ENCODE measurements around the gene SMIM24.

DNA sequence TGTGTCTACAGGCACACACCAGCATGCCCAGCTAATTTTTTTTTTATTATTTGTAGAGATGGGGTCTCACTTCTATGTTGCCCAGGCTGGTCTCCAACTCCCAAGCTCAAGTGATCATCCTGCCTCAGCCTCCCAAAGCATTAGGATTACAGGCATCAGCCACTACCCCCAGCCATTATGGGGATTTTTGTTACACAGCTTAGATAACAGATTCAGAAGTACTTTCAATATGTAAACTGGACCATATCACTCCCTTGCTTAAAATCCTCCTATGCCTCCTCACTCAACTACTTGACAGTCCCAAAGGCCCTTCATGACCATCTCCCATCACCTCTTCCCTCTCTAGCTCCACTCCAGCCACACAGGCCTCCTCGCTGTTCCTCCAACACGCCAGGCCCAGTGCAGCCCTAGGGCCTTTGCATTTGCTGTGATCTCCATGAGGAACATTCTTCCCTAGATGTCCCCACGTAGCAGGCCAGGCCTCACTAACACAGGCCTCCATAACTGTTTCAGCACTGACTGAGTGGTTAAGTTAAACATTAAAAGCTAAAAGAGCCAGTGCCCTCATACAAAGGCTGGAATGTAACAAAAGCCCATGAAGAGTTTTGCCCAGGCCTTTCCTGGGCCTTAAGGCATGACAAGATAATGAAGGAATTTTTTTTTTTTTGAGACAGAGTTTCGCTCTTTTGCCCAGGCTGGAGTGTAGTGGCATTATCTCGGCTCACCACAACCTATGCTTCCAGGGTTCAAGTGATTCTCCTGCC lies 17.6 kb upstream of the SMIM24 start:
- TF ChIP-seq, protein P1, sequence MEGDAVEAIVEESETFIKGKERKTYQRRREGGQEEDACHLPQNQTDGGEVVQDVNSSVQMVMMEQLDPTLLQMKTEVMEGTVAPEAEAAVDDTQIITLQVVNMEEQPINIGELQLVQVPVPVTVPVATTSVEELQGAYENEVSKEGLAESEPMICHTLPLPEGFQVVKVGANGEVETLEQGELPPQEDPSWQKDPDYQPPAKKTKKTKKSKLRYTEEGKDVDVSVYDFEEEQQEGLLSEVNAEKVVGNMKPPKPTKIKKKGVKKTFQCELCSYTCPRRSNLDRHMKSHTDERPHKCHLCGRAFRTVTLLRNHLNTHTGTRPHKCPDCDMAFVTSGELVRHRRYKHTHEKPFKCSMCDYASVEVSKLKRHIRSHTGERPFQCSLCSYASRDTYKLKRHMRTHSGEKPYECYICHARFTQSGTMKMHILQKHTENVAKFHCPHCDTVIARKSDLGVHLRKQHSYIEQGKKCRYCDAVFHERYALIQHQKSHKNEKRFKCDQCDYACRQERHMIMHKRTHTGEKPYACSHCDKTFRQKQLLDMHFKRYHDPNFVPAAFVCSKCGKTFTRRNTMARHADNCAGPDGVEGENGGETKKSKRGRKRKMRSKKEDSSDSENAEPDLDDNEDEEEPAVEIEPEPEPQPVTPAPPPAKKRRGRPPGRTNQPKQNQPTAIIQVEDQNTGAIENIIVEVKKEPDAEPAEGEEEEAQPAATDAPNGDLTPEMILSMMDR (IDR thresholded peaks at IDR 0.05; ENCODE audit: insufficient read depth, low read length, poor library complexity, severe bottlenecking): no peak
- no peak for TF ChIP-seq EZH2phosphoT487 (conservative IDR thresholded peaks at IDR 0.05; ENCODE audit: low read length)

Data from SU-DHL-6 (cell line).